Measurements from ENCODE around the gene GLIPR2.
A peak's percentile ranks its signal among the peaks of the same experiment; 100 is the strongest.

Gene GLIPR2

DNA sequence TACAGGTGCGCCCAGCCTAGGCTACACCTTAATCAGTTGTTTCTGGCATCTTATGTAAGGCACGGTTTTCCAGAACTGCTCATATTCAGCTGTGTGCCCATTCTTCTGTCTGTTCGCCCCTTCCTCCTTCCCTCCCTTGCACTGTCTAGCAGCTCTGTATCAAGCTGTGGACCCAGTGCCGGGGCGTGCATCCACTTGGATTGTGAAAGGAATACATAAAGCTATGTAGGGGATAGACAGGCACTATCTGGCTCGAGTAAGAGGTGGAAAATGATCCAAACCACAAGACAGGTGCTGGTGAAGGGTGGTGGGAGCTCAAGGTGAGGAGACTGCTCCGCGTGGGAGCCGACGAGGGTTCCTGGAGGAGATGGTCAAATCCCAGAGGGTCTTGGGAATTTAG is 2.0 kb downstream of the GLIPR2 start:
- POLR2A ChIA-PET: no interaction called here

DNA sequence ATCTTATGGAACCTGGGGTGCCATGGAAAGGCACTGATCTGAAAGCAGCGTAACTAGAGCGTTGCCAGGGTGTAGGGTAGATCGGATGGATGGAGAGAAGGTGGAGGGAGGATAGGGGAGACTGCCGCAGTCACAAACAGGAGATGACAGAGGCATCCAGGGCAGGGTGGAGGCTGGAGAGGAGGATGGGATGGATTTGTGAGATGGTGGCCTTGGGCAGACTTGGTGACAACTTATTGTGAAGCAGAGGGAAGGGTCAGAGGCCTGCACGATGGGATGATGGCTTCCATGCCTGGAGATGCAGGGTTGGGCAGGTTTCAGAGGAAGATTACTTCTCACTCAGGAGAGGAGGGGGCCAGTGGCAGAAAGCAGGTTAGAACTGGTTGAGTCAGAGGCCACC is 2.4 kb downstream of the GLIPR2 start:
- TF ChIP-seq ZNF239 (tag by site-specific recombination; IDR thresholded peaks at IDR 0.05) (no peak), ZNF366 (tag by site-specific recombination; conservative IDR thresholded peaks at IDR 0.05) (0 out of 2 replicates have a peak, but pooled peaks have one; percentile 37), ZBTB17 (tag by site-specific recombination; IDR thresholded peaks at IDR 0.05) (0 out of 2 replicates have a peak, but pooled peaks have one; percentile 34)
- no peaks in the 10 kb centered on the region for H3K4me1 ChIP-seq (ENCODE audit: control insufficient read depth, insufficient read depth, low read length)
- H3K27ac ChIP-seq (ENCODE audit: extremely low read depth, low read depth, low read length): no peak overlapping the region
- ChIA-PET CTCF (interaction anchor here (7.0 kb wide), 1 partner anchor 26 kb away, joined by 55 read pairs; no protein-coding TSS in a partner anchor), POLR2A (interaction anchor here (0.6 to 2.2 kb wide), 2 partner anchors 10 to 14 kb away, joined by 5 read pairs; no protein-coding TSS in a partner anchor)
- no peaks in the 10 kb centered on the region for H3K9me3 ChIP-seq (ENCODE audit: control insufficient read depth, insufficient read depth, low read depth, low read length)
- no peak overlapping the region for H3K4me3 ChIP-seq (ENCODE audit: low read depth, low read length)
- H3K36me3 ChIP-seq (ENCODE audit: control insufficient read depth in 2 of 2, insufficient read depth in 1 of 2, low read length in 2 of 2): no peaks in the 10 kb centered on the region

More for the DNA sequence above, 2.0 kb downstream of the GLIPR2 start:
- H3K27ac ChIP-seq (ENCODE audit: extremely low read depth, low read depth, low read length): no peak overlapping the region
- CTCF ChIA-PET: interaction anchor here (7.0 kb wide), 1 partner anchor 26 kb away, joined by 55 read pairs; no protein-coding TSS in a partner anchor
- no peak overlapping the region for H3K4me3 ChIP-seq (ENCODE audit: low read depth, low read length)
- H3K4me1 ChIP-seq (ENCODE audit: control insufficient read depth, insufficient read depth, low read length): no peaks in the 10 kb centered on the region
- no peaks in the 10 kb centered on the region for H3K36me3 ChIP-seq (ENCODE audit: control insufficient read depth in 2 of 2, insufficient read depth in 1 of 2, low read length in 2 of 2)
- TF ChIP-seq, protein P1, sequence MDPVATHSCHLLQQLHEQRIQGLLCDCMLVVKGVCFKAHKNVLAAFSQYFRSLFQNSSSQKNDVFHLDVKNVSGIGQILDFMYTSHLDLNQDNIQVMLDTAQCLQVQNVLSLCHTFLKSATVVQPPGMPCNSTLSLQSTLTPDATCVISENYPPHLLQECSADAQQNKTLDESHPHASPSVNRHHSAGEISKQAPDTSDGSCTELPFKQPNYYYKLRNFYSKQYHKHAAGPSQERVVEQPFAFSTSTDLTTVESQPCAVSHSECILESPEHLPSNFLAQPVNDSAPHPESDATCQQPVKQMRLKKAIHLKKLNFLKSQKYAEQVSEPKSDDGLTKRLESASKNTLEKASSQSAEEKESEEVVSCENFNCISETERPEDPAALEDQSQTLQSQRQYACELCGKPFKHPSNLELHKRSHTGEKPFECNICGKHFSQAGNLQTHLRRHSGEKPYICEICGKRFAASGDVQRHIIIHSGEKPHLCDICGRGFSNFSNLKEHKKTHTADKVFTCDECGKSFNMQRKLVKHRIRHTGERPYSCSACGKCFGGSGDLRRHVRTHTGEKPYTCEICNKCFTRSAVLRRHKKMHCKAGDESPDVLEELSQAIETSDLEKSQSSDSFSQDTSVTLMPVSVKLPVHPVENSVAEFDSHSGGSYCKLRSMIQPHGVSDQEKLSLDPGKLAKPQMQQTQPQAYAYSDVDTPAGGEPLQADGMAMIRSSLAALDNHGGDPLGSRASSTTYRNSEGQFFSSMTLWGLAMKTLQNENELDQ (tag by site-specific recombination; IDR thresholded peaks at IDR 0.05; ENCODE audit: low read depth): no peak
- TF ChIP-seq ZNF157 (tag by site-specific recombination; IDR thresholded peaks at IDR 0.05) (no peak), ZNF677 (tag by site-specific recombination; IDR thresholded peaks at IDR 0.05) (no peak), ZNF132 (tag by site-specific recombination; IDR thresholded peaks at IDR 0.05; ENCODE audit: borderline replicate concordance) (no peak), ZIC2 (tag by site-specific recombination; IDR thresholded peaks at IDR 0.05) (no peak), ZFP3 (tag by site-specific recombination; IDR thresholded peaks at IDR 0.05; ENCODE audit: low read depth) (no peak), ZNF426 (tag by site-specific recombination; IDR thresholded peaks at IDR 0.05) (no peak), ZNF621 (tag by site-specific recombination; IDR thresholded peaks at IDR 0.05) (no peak), OVOL3 (tag by site-specific recombination; IDR thresholded peaks at IDR 0.05) (no peak), BCL11B (tag by site-specific recombination; IDR thresholded peaks at IDR 0.05; ENCODE audit: low read depth) (no peak), ZNF785 (tag by site-specific recombination; IDR thresholded peaks at IDR 0.05) (no peak)
- H3K9me3 ChIP-seq (ENCODE audit: control insufficient read depth, insufficient read depth, low read depth, low read length): no peaks in the 10 kb centered on the region

DNA sequence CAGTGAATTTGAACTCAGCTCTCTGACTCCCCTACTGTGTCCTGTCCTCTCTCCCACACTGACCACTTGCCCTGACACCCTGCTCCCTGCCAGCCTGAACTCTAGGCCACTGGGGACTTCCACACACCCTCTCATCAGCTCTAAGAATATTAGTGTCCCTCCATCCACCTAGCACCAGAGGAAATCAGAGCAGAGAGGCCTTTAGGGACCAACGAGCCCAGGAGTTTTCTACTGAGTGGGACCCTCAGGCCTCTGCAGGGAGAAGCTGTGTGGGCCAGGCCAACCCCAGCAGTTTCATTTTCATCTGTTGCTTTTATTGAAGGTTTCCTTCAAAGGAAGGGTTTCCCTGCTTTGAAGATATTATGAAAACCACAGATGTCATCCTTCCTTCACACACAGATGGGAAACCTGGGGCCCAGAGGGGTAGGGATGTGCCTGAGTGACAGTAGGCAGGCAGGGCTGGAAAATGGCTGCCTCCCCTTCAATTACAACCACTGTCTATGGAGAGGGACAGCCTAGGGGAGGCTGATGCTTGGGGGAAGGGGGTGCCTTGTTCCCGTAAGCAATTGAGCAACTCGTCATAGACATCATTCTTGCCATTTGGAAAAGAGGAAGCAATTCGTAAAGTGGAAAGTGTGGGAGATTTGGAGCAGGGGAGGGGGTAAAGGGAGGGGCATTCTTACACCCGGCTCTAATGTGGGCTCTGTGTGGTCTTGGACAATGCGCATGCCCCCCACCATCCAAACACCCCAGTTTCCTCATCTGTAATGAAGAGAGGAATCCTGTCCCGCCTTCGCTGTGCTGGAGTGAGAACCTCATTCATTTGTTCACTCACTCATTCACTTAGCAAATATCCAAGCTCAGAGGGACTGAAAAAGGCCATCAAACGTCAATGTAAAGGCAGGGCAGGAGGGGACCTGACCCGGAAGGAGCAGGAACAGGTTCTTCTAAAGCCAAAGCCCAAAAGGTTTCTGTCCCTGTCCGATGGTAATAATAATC is 3.9 kb downstream of the GLIPR2 start:
- H3K36me3 ChIP-seq (ENCODE audit: control insufficient read depth in 2 of 2, insufficient read depth in 1 of 2, low read length in 2 of 2): no peaks in the 10 kb centered on the region
- H3K27ac ChIP-seq (ENCODE audit: extremely low read depth, low read depth, low read length): no peak overlapping the region
- CTCF ChIA-PET: interaction anchor here (0.7 to 7.0 kb wide), 10 partner anchors 24 to 233 kb away, joined by 3 to 55 read pairs (median 4); no protein-coding TSS in a partner anchor
- TF ChIP-seq, protein P2, sequence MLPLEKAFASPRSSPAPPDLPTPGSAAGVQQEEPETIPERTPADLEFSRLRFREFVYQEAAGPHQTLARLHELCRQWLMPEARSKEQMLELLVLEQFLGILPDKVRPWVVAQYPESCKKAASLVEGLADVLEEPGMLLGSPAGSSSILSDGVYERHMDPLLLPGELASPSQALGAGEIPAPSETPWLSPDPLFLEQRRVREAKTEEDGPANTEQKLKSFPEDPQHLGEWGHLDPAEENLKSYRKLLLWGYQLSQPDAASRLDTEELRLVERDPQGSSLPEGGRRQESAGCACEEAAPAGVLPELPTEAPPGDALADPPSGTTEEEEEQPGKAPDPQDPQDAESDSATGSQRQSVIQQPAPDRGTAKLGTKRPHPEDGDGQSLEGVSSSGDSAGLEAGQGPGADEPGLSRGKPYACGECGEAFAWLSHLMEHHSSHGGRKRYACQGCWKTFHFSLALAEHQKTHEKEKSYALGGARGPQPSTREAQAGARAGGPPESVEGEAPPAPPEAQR (tag by site-specific recombination; IDR thresholded peaks at IDR 0.05): no peak
- 0 out of 2 replicates have a peak, but pooled peaks have one; percentile 45 for TF ChIP-seq ZNF24 (tag by site-specific recombination; IDR thresholded peaks at IDR 0.05)
- H3K9me3 ChIP-seq (ENCODE audit: control insufficient read depth, insufficient read depth, low read depth, low read length): no peaks in the 10 kb centered on the region
- POLR2A ChIA-PET: interaction anchor here (1.2 to 2.2 kb wide), 2 partner anchors 9 to 50 kb away, joined by 4 to 5 read pairs; partner anchors contain the start of gene CLTA
- H3K4me3 ChIP-seq (ENCODE audit: low read depth, low read length): no peak overlapping the region
- no peaks in the 10 kb centered on the region for H3K4me1 ChIP-seq (ENCODE audit: control insufficient read depth, insufficient read depth, low read length)

Measured in HEK293 (cell line).